Measurements from ENCODE around the gene AFAP1. TPM values are rescaled to one million over a fixed set of nuclear protein-coding genes. Genes with fewer than 3 reads are reported as not detected.

Gene AFAP1
- total and polyA plus RNA-seq, 2 donors (not counting 1 experiment from before 2014, with no cell fraction given): 0.03 to 0.44 TPM

DNA sequence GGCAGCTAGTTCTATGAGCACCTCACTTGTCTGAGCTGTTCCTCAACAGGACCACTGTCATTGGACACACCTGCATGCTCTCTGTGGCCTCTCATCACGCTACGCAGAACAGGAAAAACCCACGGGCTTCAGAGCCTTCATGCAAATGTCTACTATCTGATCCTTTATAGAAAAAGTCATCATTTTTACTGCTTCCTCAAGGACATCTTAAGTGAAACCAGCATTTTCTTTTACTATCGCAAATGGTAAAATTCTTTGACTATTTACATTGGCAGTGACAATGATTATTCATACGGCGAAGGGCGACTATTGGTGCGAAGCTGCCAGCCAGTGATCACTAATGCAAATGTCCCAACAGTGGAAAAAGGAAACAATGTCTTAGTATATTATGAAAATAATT lies 147.0 kb downstream of the AFAP1 start:
- H3K79me2 ChIP-seq (ENCODE audit: control insufficient read depth, insufficient read depth, low read length): no peaks in the 10 kb centered on the region
- POLR2A ChIA-PET: no interaction called here
- H4K20me1 ChIP-seq (ENCODE audit: control insufficient read depth, insufficient read depth, low read length, poor library complexity, severe bottlenecking): no peaks in the 10 kb centered on the region
- H3K9me3 ChIP-seq (ENCODE audit: control extremely low read depth in 1 of 3, control insufficient read depth in 2 of 3, insufficient read depth in 1 of 3, low read length in 2 of 3): no peaks in the 10 kb centered on the region
- H3K27ac ChIP-seq (ENCODE audit: low read length in 2 of 2): no peak overlapping the region
- WGBS (ENCODE audit: insufficient coverage): 53% methylated on average over 4 of the region's 8 CpGs
- H3K27me3 ChIP-seq (replicated peaks in 1 of 4; ENCODE audit: control extremely low read depth in 1 of 4, control insufficient read depth in 3 of 4, insufficient read depth in 4 of 4, low read length in 3 of 4): no peaks in the 10 kb centered on the region
- H3K4me1 Mint-ChIP-seq: peaks cover 10% of the 10 kb centered on the region
- peaks cover 20% of the 10 kb centered on the region for H3K27me3 Mint-ChIP-seq
- H3K4me2 ChIP-seq (replicated peaks; ENCODE audit: low read depth, low read length, poor library complexity, severe bottlenecking): no peak overlapping the region
- H2AFZ ChIP-seq (ENCODE audit: insufficient read depth, low read depth, low read length, poor library complexity, severe bottlenecking): no peak overlapping the region
- CTCF ChIA-PET: interaction anchor here (1.2 to 2.9 kb wide), 2 partner anchors 9 to 12 kb away, joined by 9 to 14 read pairs; no protein-coding TSS in a partner anchor
- no peak overlapping the region for H3K27ac Mint-ChIP-seq
- TF ChIP-seq EZH2 (IDR thresholded peaks at IDR 0.05; ENCODE audit: borderline replicate concordance, insufficient read depth, low read depth, low read length, poor library complexity, severe bottlenecking): no peak
- no peak for TF ChIP-seq CTCF (IDR thresholded peaks at IDR 0.05)
- ATAC-seq (ENCODE audit: low read depth) (no peak), DNase-seq (peak; percentile 41)
- no peak overlapping the region for H3K4me3 ChIP-seq (ENCODE audit: control extremely low read depth in 1 of 5, extremely low read depth in 1 of 5, insufficient read depth in 1 of 5, low read depth in 2 of 5, low read length in 4 of 5)
- H3K4me1 ChIP-seq (ENCODE audit: control insufficient read depth in 2 of 2, insufficient read depth in 2 of 2, low read length in 2 of 2): no peaks in the 10 kb centered on the region
- no peaks in the 10 kb centered on the region for H3K36me3 ChIP-seq (replicated peaks in 1 of 2; ENCODE audit: control extremely low read depth in 1 of 2, control insufficient read depth in 1 of 2, extremely low read depth in 1 of 2, insufficient read depth in 2 of 2, low read length in 1 of 2)
- no peaks in the 10 kb centered on the region for H3K9me3 Mint-ChIP-seq (ENCODE audit: insufficient read depth)
- H3K9ac ChIP-seq (ENCODE audit: low read length): no peak overlapping the region
- intact Hi-C loops (cut with micrococcal nuclease): no loop called here
- peak overlapping the region; percentile 30 for H3K4me3 Mint-ChIP-seq

GRCh38 chr4:7790999-7791398 lies 148.7 kb downstream of the AFAP1 start:
- H3K36me3 ChIP-seq (replicated peaks in 1 of 2; ENCODE audit: control extremely low read depth in 1 of 2, control insufficient read depth in 1 of 2, extremely low read depth in 1 of 2, insufficient read depth in 2 of 2, low read length in 1 of 2): no peaks in the 10 kb centered on the region
- no peak overlapping the region for H2AFZ ChIP-seq (ENCODE audit: insufficient read depth, low read depth, low read length, poor library complexity, severe bottlenecking)
- no peak overlapping the region for H3K27ac ChIP-seq (ENCODE audit: low read length in 2 of 2)
- no peak for ATAC-seq (ENCODE audit: low read depth)
- no peaks in the 10 kb centered on the region for H3K9me3 ChIP-seq (ENCODE audit: control extremely low read depth in 1 of 3, control insufficient read depth in 2 of 3, insufficient read depth in 1 of 3, low read length in 2 of 3)
- TF ChIP-seq CTCF (IDR thresholded peaks at IDR 0.05) (no peak), EZH2 (IDR thresholded peaks at IDR 0.05; ENCODE audit: borderline replicate concordance, insufficient read depth, low read depth, low read length, poor library complexity, severe bottlenecking) (no peak)
- H3K79me2 ChIP-seq (ENCODE audit: control insufficient read depth, insufficient read depth, low read length): no peaks in the 10 kb centered on the region
- H3K27me3 ChIP-seq (replicated peaks in 1 of 4; ENCODE audit: control extremely low read depth in 1 of 4, control insufficient read depth in 3 of 4, insufficient read depth in 4 of 4, low read length in 3 of 4): no peaks in the 10 kb centered on the region
- WGBS (ENCODE audit: insufficient coverage): 80% methylated on average over 1 of the region's 2 CpGs
- H3K27me3 Mint-ChIP-seq: peaks cover 23% of the 10 kb centered on the region
- DNase-seq: no peak
- H3K9ac ChIP-seq (ENCODE audit: low read length): no peak overlapping the region
- H3K4me2 ChIP-seq (replicated peaks; ENCODE audit: low read depth, low read length, poor library complexity, severe bottlenecking): no peak overlapping the region
- peaks cover 10% of the 10 kb centered on the region for H3K4me1 Mint-ChIP-seq
- POLR2A ChIA-PET: no interaction called here
- H3K9me3 Mint-ChIP-seq (ENCODE audit: insufficient read depth): no peaks in the 10 kb centered on the region
- no peak overlapping the region for H3K4me3 Mint-ChIP-seq
- H3K4me3 ChIP-seq (ENCODE audit: control extremely low read depth in 1 of 5, extremely low read depth in 1 of 5, insufficient read depth in 1 of 5, low read depth in 2 of 5, low read length in 4 of 5): no peak overlapping the region
- H3K27ac Mint-ChIP-seq: no peak overlapping the region
- CTCF ChIA-PET: interaction anchor here (2.2 to 2.9 kb wide), 2 partner anchors 11 to 14 kb away, joined by 8 to 14 read pairs; no protein-coding TSS in a partner anchor
- H3K4me1 ChIP-seq (ENCODE audit: control insufficient read depth in 2 of 2, insufficient read depth in 2 of 2, low read length in 2 of 2): no peaks in the 10 kb centered on the region
- intact Hi-C loops (cut with micrococcal nuclease): no loop called here
- no peaks in the 10 kb centered on the region for H4K20me1 ChIP-seq (ENCODE audit: control insufficient read depth, insufficient read depth, low read length, poor library complexity, severe bottlenecking)

Data from B cell (primary cell).